A673 (cell line): ENCODE data around the gene CNTN1. TPM values are rescaled to one million over a fixed set of nuclear protein-coding genes. Genes with fewer than 3 reads are reported as not detected.

Experiments
- BruUV-seq: library from RNA; stranded (reverse); fragments of 400-500 nt; replicated peaks from 2 replicates; lab custom pipeline; 2021; lab: Mats Ljungman, UMichigan
- CTCF ChIA-PET: fragments of 300-600 bp; sonication (Branson Sonifier 250); formaldehyde crosslinking; loops from one replicate; lab custom pipeline; 2022; ENCODE audit warnings: antibody characterized with exemption; lab: Charles Lee
- POLR2A ChIA-PET: fragments of 300-600 bp; sonication (Branson Sonifier 250); formaldehyde crosslinking; loops from one replicate; lab custom pipeline; 2022; ENCODE audit warnings: antibody characterized with exemption; ENCODE audit not compliant: low non-redundant PET; lab: Charles Lee
- DNase-seq: peaks from one replicate; pipeline ENCODE4 v3.0.0-alpha.2; 2015; ENCODE audit warnings: low spot score
- H3K27ac ChIP-seq: fragments of 200-600 bp; sonication (generic); 2 replicates; pipeline ENCODE4 v1.5.1; 2016; ENCODE audit warnings: mixed run types, low read depth, mild to moderate bottlenecking, mixed read lengths, antibody characterized with exemption, low read length; ENCODE audit not compliant: poor library complexity, severe bottlenecking
- H3K27me3 ChIP-seq: fragments of 200-600 bp; sonication (generic); replicated peaks from 2 replicates; pipeline ENCODE4 v1.6.1; 2017; ENCODE audit warnings: mixed run types, low read depth, mild to moderate bottlenecking, mixed read lengths, antibody characterized with exemption, low read length; ENCODE audit not compliant: insufficient read depth, poor library complexity
- H3K36me3 ChIP-seq: fragments of 200-600 bp; sonication (generic); 2 replicates; pipeline ENCODE4 v1.6.1; 2016; ENCODE audit warnings: mixed run types, mild to moderate bottlenecking, mixed read lengths, antibody characterized with exemption, low read length; ENCODE audit not compliant: insufficient read depth, poor library complexity, severe bottlenecking
- H3K4me1 ChIP-seq: fragments of 200-600 bp; sonication (generic); 2 replicates; pipeline ENCODE4 v1.6.1; 2017; ENCODE audit warnings: mixed run types, mild to moderate bottlenecking, mixed read lengths, antibody characterized with exemption, low read length; ENCODE audit not compliant: insufficient read depth, poor library complexity, severe bottlenecking
- H3K4me3 ChIP-seq: fragments of 200-600 bp; sonication (generic); 2 replicates; pipeline ENCODE4 v1.5.1; 2016; ENCODE audit warnings: low read depth, mixed run types, mild to moderate bottlenecking, mixed read lengths, low read length; ENCODE audit not compliant: poor library complexity, severe bottlenecking
- H3K9me3 ChIP-seq: fragments of 200-600 bp; sonication (generic); 2 replicates; pipeline ENCODE4 v1.6.1; 2016; ENCODE audit warnings: mixed run types, low read depth, mild to moderate bottlenecking, mixed read lengths, antibody characterized with exemption, low read length; ENCODE audit not compliant: poor library complexity, severe bottlenecking
- CTCF ChIP-seq: fragments of 300-800, 200-600 bp; sonication (generic); conservative IDR thresholded peaks from 2 replicates; pipeline ENCODE4 v1.5.1; 2017; ENCODE audit warnings: low read depth, mild to moderate bottlenecking, antibody characterized with exemption, low read length, moderate library complexity, mixed read lengths
- EZH2 ChIP-seq: fragments of 200-600 bp; sonication (generic); IDR thresholded peaks from 2 replicates; pipeline ENCODE4 v1.6.1; 2017; ENCODE audit warnings: borderline replicate concordance, low read depth, mild to moderate bottlenecking, mixed read lengths, antibody characterized with exemption, low read length; ENCODE audit not compliant: poor library complexity, severe bottlenecking
- intact Hi-C: fragments of 100-400 bp; cut with micrococcal nuclease; formaldehyde crosslinking; loops from one replicate; pipeline ENCODE4 v1.10.0; 2022; ENCODE audit not compliant: unreplicated experiment
- total RNA-seq: library from RNA; stranded (reverse); gene quantifications from 2 replicates; pipeline ENCODE4 v1.2.3, GENCODE V29; 2021

The CNTN1 gene
- total RNA-seq, 1 experiment from 2014 or later = 0.90 TPM

GRCh38 chr12:40681148-40681547 is 11.1 kb upstream of the CNTN1 start:
- H3K27me3 ChIP-seq = no peaks in the 10 kb centered on the region
- no peaks in the 10 kb centered on the region for H3K4me1 ChIP-seq
- no peak overlapping the region for H3K27ac ChIP-seq
- no peak for DNase-seq
- no peak for TF ChIP-seq EZH2
- no peak for TF ChIP-seq CTCF
- intact Hi-C loops = no loop called here
- POLR2A ChIA-PET = no interaction called here
- no peaks in the 10 kb centered on the region for H3K9me3 ChIP-seq
- no peaks in the 10 kb centered on the region for H3K36me3 ChIP-seq
- CTCF ChIA-PET = no interaction called here
- no TSS peak for BruUV-seq
- H3K4me3 ChIP-seq = no peak overlapping the region

GRCh38 chr12:40684986-40685385 is 7.3 kb upstream of the CNTN1 start:
- CTCF ChIA-PET = no interaction called here
- TF ChIP-seq CTCF (no peak), EZH2 (no peak)

DNA sequence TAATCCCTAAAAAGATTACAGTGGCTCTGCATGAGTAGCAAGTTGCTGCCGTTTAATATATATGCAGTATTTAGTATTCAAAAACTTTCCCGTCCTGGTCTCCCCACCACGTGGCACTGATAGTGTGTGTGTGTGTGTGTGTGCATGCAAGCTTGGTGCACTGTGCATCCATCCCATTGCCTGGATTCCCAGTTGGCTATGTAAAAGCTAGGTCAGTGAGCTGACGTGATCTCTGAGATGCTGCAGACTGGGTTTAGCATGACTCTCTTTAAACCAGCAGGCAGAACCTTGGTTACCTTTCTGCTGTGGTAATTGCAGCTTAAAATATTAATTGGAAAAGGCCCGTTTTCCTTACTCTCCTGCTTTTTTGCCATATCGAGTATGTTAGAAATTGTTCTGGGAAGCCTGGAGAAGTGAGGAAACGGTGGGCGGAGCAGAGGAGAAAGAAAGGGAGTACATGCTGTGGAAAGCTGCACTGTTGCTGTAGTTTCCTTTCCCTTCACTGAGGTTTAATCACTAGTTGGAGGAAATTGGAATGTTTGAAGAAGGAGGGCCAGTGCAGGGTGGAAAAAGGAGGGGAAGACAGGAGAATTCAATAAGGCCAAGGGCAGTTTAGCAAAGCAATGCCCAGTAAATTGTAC is 4.0 kb upstream of the CNTN1 start:
- DNase-seq = no peak
- Histone ChIP-seq H3K27ac (no peak overlapping the region), H3K27me3 (no peaks in the 10 kb centered on the region), H3K36me3 (no peaks in the 10 kb centered on the region), H3K9me3 (no peaks in the 10 kb centered on the region), H3K4me1 (peaks cover 4% of the 10 kb centered on the region), H3K4me3 (no peak overlapping the region)
- CTCF ChIA-PET = no interaction called here
- POLR2A ChIA-PET = no interaction called here
- no TSS peak for BruUV-seq
- no peak for TF ChIP-seq EZH2
- no peak for TF ChIP-seq CTCF
- intact Hi-C loops = loop anchor here (5.0 kb wide), 1 partner anchor 1129 kb away; no protein-coding TSS in a partner anchor

More at GRCh38 chr12:40684986-40685385, 7.3 kb upstream of the CNTN1 start:
- H3K4me3 ChIP-seq = no peak overlapping the region
- no peaks in the 10 kb centered on the region for H3K36me3 ChIP-seq
- H3K9me3 ChIP-seq = no peaks in the 10 kb centered on the region
- BruUV-seq = no TSS peak
- no peak for DNase-seq
- H3K27me3 ChIP-seq = no peaks in the 10 kb centered on the region
- H3K27ac ChIP-seq = no peak overlapping the region
- no peaks in the 10 kb centered on the region for H3K4me1 ChIP-seq
- intact Hi-C loops = loop anchor here (5.0 kb wide), 1 partner anchor 1132 kb away; no protein-coding TSS in a partner anchor
- POLR2A ChIA-PET = no interaction called here
